Kidney (tissue), 14 donors: ENCODE results near the gene REEP1. TPM values are rescaled to one million over a fixed set of nuclear protein-coding genes. Genes with fewer than 3 reads are reported as not detected.

ENCODE experiments used
- DNase-seq, 5 donors: peaks; one replicate each; pipeline ENCODE4 v3.0.0-alpha.2; 2013 to 2020
- FAIRE-seq: peaks from 2 replicates; lab custom pipeline; 2012; peaks lifted over from hg19 to GRCh38; lab: Jason Lieb, UNC
- H3K27ac ChIP-seq, 2 donors: one replicate each; pipeline ENCODE4 v1.7.0; 2013; ENCODE audit warnings: low read depth in 2 of 2, low read length in 2 of 2, inconsistent platforms in 1 of 2
- H3K27me3 ChIP-seq: one replicate; pipeline ENCODE4 v1.7.1; 2013; ENCODE audit warnings: low read length, inconsistent platforms; ENCODE audit not compliant: control insufficient read depth, insufficient read depth
- H3K36me3 ChIP-seq, 3 donors: one replicate each; pipeline versions ENCODE4 v1.7.0 to v1.7.1; 2013; ENCODE audit warnings: low read length in 3 of 3, control low read depth in 1 of 3, inconsistent platforms in 1 of 3; ENCODE audit not compliant: insufficient read depth in 3 of 3, control insufficient read depth in 2 of 3
- H3K4me1 ChIP-seq, 3 donors: one replicate each; pipeline versions ENCODE4 v1.7.0 to v1.7.1; 2013; ENCODE audit warnings: low read length in 3 of 3, inconsistent platforms in 1 of 3, low read depth in 1 of 3; ENCODE audit not compliant: control insufficient read depth in 2 of 3, insufficient read depth in 2 of 3
- H3K4me3 ChIP-seq, 3 donors: one replicate each; pipeline versions ENCODE4 v1.7.0 to v1.8.1; 2013; ENCODE audit warnings: low read length in 3 of 3, control low read depth in 1 of 3, inconsistent platforms in 1 of 3
- H3K9ac ChIP-seq, 3 donors: one replicate each; pipeline versions ENCODE4 v1.7.0 to v1.7.1; 2013; ENCODE audit warnings: low read length in 3 of 3, control low read depth in 1 of 3, inconsistent platforms in 1 of 3
- H3K9me3 ChIP-seq, 3 donors: one replicate each; pipeline versions ENCODE4 v1.7.0 to v1.7.1; 2013; ENCODE audit warnings: low read length in 3 of 3, control low read depth in 1 of 3, inconsistent platforms in 1 of 3; ENCODE audit not compliant: control insufficient read depth in 2 of 3, insufficient read depth in 1 of 3
- intact Hi-C: fragments of 100-400 bp; cut with DNase I; formaldehyde crosslinking; loops from one replicate; pipeline ENCODE4 v1.11.1; 2022
- polyA plus RNA-seq: library from polyadenylated mRNA; stranded (reverse); fragments of 350-450 nt; fragmentation: Illumina TruSeq; extraction: RNeasy Lipid Tissue Mini Kit (QIAGEN cat#74804); gene quantifications from one replicate; pipeline ENCODE4 v1.2.3, GENCODE V29; 2014; ENCODE audit warnings: low read depth, low replicate concordance; ENCODE audit not compliant: insufficient read depth
- total RNA-seq: library from RNA; stranded (reverse); fragmentation: NEBNext Ultra II Directional; extraction: Animal tissue kit (Norgen Biotek cat#: 25700); gene quantifications from one replicate; pipeline ENCODE4 v1.2.1, GENCODE V29; 2021
- TF ChIP-seq, protein P1 (sequence below): IDR thresholded peaks from 3 replicates; pipeline ENCODE4 v1.5.1; 2012; ENCODE audit warnings: mild to moderate bottlenecking, moderate library complexity, borderline replicate concordance; ENCODE audit not compliant: insufficient read depth; ENCODE audit errors: extremely low read depth
- donor health status: control.
- donor health status: control.
- donor health status: control.
- donor health status: control.
- donor health status: control.
- donor health status: DM: yes; HTN: yes; CAD: no.
- donor health status: Normal renal cell carcinoma (clear cell type).

Gene REEP1
- total and polyA plus RNA-seq, 2 donors from 2014 or later: 3.3 to 4.3 TPM

DNA sequence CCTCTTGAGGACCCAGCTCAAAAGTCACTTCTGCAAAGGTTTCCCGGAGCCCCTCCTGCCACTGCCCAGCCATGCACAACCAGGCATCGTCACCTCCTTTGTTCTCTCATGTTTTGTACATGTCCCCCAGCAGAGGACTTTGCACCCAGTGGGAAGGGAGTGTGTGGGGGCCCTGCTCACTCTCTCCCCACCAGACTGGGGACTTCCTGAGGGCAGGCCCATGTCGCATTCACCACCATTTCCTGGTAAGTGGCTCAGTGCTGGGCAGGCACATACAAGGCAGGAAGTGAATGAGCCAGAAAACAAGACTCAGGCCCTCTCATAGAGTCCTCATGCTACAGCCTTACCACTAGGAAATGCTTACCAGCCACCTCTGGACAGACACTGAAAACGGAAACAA is 119.3 kb downstream of the REEP1 start:
- intact Hi-C loops: no loop called here
- H3K4me1 ChIP-seq: no peaks in the 10 kb centered on the region
- DNase-seq (no peak), FAIRE-seq (no peak)
- no peaks in the 10 kb centered on the region for H3K9me3 ChIP-seq
- H3K27me3 ChIP-seq: no peaks in the 10 kb centered on the region
- H3K4me3 ChIP-seq: no peak overlapping the region
- TF ChIP-seq, protein P1, sequence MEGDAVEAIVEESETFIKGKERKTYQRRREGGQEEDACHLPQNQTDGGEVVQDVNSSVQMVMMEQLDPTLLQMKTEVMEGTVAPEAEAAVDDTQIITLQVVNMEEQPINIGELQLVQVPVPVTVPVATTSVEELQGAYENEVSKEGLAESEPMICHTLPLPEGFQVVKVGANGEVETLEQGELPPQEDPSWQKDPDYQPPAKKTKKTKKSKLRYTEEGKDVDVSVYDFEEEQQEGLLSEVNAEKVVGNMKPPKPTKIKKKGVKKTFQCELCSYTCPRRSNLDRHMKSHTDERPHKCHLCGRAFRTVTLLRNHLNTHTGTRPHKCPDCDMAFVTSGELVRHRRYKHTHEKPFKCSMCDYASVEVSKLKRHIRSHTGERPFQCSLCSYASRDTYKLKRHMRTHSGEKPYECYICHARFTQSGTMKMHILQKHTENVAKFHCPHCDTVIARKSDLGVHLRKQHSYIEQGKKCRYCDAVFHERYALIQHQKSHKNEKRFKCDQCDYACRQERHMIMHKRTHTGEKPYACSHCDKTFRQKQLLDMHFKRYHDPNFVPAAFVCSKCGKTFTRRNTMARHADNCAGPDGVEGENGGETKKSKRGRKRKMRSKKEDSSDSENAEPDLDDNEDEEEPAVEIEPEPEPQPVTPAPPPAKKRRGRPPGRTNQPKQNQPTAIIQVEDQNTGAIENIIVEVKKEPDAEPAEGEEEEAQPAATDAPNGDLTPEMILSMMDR: no peak
- no peak overlapping the region for H3K9ac ChIP-seq
- peaks cover 0 to 5% (median 3%) of the 10 kb centered on the region in 3 donors for H3K36me3 ChIP-seq
- no peak overlapping the region for H3K27ac ChIP-seq

DNA sequence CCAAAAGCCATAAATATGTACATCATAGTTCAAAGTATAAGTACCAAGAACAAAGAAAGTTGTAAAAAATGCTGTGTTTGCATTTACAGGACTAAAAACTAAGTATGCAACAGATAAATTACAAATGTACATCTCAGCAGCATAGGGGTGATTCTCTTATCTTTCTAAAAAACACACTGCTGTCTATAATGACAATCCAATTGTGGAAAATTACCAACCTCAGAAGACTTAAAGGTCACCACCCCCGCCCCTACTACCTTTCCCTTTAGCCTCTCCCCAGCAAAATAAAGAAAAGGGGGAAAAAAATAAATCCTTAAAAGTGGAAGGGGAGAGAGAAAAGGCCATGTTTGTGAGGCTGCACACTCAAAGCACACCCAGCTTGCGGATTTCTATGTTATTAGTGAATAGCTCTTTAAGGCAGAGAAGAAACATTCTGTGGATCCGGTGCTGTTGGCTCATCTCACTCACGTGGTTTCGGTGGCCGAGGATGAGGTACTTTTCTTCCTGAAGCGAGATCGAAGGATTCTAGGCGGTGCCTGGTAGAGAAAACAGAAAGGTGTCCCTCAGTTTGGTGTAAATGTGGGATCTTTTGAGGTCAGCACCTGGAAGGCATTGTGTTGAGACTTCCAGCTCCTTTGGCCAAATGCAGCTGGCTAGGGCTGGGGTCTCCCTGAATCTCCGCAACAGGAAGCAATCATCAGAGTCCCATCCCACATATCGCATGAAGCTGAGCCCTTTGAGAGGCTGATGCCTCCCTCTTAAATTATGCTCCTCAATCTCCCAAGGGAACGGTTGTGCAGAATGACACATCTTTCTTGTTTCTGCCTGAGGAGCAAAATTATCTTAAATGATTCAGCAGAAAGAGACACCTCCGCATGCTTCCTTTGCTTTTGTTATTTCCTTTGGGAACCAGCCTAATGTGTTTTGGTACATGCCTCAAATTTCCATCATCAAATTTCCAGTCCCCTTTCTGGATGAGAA is 120.6 kb downstream of the REEP1 start:
- Histone ChIP-seq H3K4me1 (no peaks in the 10 kb centered on the region), H3K36me3 (peaks cover 0 to 9% (median 9%) of the 10 kb centered on the region in 3 donors), H3K4me3 (no peak overlapping the region), H3K27ac (no peak overlapping the region), H3K9ac (no peak overlapping the region), H3K27me3 (no peaks in the 10 kb centered on the region), H3K9me3 (no peaks in the 10 kb centered on the region)
- TF ChIP-seq, protein P1: no peak
- DNase-seq: no peak
- intact Hi-C loops: no loop called here
- FAIRE-seq: no peak

DNA sequence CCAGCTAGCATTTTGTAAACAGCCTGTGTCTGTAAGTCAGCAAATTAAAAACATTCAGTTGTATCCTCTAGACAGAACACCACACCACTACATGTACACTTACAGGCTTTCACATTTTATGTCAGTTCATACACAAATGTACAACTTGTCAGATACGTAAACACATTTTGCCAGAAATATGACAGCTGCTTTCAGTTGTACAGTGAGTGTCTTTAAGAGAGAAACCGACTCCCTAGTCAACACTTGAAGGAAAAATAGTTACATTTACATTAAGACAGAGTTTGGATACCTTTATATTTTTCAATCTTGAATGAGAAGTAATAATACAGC is 123.0 kb downstream of the REEP1 start:
- FAIRE-seq (no peak), DNase-seq (no peak)
- Histone ChIP-seq H3K9me3 (no peaks in the 10 kb centered on the region), H3K27ac (no peak overlapping the region), H3K27me3 (no peaks in the 10 kb centered on the region), H3K36me3 (peaks cover 3 to 25% (median 18%) of the 10 kb centered on the region in 3 donors), H3K4me1 (no peaks in the 10 kb centered on the region), H3K9ac (no peak overlapping the region), H3K4me3 (no peak overlapping the region)
- intact Hi-C loops: no loop called here
- TF ChIP-seq, protein P1: no peak
